SK-N-SH (cell line): ENCODE measurements around the gene CLEC10A. TPM values are rescaled to one million over a fixed set of nuclear protein-coding genes. Genes with fewer than 3 reads are reported as not detected.

ENCODE experiments used
- CTCF ChIA-PET: fragments of 300-600, 350-600 bp; formaldehyde crosslinking; extraction: SDS; loops from one replicate; lab custom pipeline; 2021; lab: Yijun Ruan, JAX
- POLR2A ChIA-PET: fragments of 350-600 bp; sonication (Branson Sonifier 250); formaldehyde crosslinking; extraction: SDS; loops from one replicate; lab custom pipeline; 2020; ENCODE audit warnings: antibody characterized with exemption, inconsistent platforms; lab: Yijun Ruan, JAX
- DNase-seq: peaks from one replicate; pipeline ENCODE4 v3.0.0; 2012
- H2AFZ ChIP-seq: fragments of 200-600 bp; sonication (generic); 2 replicates; pipeline ENCODE4 v1.8.1; 2016; ENCODE audit warnings: antibody characterized with exemption, mild to moderate bottlenecking, low read depth
- H3F3A ChIP-seq: fragments of 200-600 bp; sonication (generic); replicated peaks from 2 replicates; pipeline ENCODE3; 2016; ENCODE audit warnings: antibody characterized with exemption, mild to moderate bottlenecking; ENCODE audit not compliant: insufficient read depth
- H3K27ac ChIP-seq, 2 experiments: fragments of 200-500 bp in 1 of 2; fragments of 200-600 bp in 1 of 2; sonication (Bioruptor generic) in 1 of 2; sonication (generic), shearing (Covaris generic) in 1 of 2; 2 replicates each; pipeline versions ENCODE4 v1.5.1 to v1.6.1; 2014 to 2016; ENCODE audit warnings: low read depth in 2 of 2, inconsistent platforms in 1 of 2, low read length in 1 of 2, mild to moderate bottlenecking in 1 of 2, mixed read lengths in 1 of 2
- H3K27me3 ChIP-seq: fragments of 200-600 bp; sonication (generic), shearing (Covaris generic); 2 replicates; pipeline ENCODE4 v1.6.1; 2016; ENCODE audit warnings: mixed run types; ENCODE audit not compliant: insufficient read depth
- H3K36me3 ChIP-seq, 2 experiments: fragments of 200-500 bp in 1 of 2; fragments of 200-600 bp in 1 of 2; sonication (Bioruptor generic) in 1 of 2; sonication (generic) in 1 of 2; replicated peaks in 1 of 2; 2 replicates each; pipeline versions ENCODE3 to v1.5.1; 2014 to 2016; ENCODE audit warnings: low read length in 1 of 2, mild to moderate bottlenecking in 1 of 2; ENCODE audit not compliant: insufficient read depth in 2 of 2, control insufficient read depth in 1 of 2
- H3K4me1 ChIP-seq, 2 experiments: fragments of 200-500 bp in 1 of 2; fragments of 200-600 bp in 1 of 2; sonication (Bioruptor generic) in 1 of 2; sonication (generic), shearing (Covaris generic) in 1 of 2; 2 replicates each; pipeline versions ENCODE4 v1.5.1 to v1.6.1; 2014 to 2016; ENCODE audit warnings: low read depth in 1 of 2, low read length in 1 of 2, mixed run types in 1 of 2; ENCODE audit not compliant: insufficient read depth in 2 of 2, control insufficient read depth in 1 of 2
- H3K4me2 ChIP-seq: fragments of 200-600 bp; sonication (generic), shearing (Covaris generic); 2 replicates; pipeline ENCODE4 v1.6.1; 2017; ENCODE audit warnings: mixed run types
- H3K4me3 ChIP-seq, 2 experiments: fragments of 200-500 bp in 1 of 2; fragments of 200-600 bp in 1 of 2; sonication (Bioruptor generic) in 1 of 2; sonication (generic), shearing (Covaris generic) in 1 of 2; 2 replicates each; pipeline versions ENCODE4 v1.5.1 to v1.8.1; 2014 to 2016; ENCODE audit warnings: low read depth in 2 of 2, inconsistent platforms in 1 of 2, low read length in 1 of 2, mild to moderate bottlenecking in 1 of 2, mixed read lengths in 1 of 2, moderate library complexity in 1 of 2
- H3K79me2 ChIP-seq: fragments of 200-600 bp; sonication (generic); 2 replicates; pipeline ENCODE4 v1.8.1; 2017; ENCODE audit warnings: mild to moderate bottlenecking; ENCODE audit not compliant: insufficient read depth
- H3K9ac ChIP-seq: fragments of 200-600 bp; sonication (generic); 2 replicates; pipeline ENCODE4 v1.6.1; 2017; ENCODE audit warnings: mixed run types
- H3K9me2 ChIP-seq: fragments of 200-600 bp; sonication (generic); 2 replicates; pipeline ENCODE4 v1.6.1; 2017; ENCODE audit warnings: mixed run types
- H3K9me3 ChIP-seq: fragments of 200-600 bp; sonication (generic); 2 replicates; pipeline ENCODE4 v1.6.1; 2017; ENCODE audit warnings: mixed run types, mild to moderate bottlenecking, moderate library complexity
- H4K20me1 ChIP-seq: fragments of 200-600 bp; sonication (generic); 2 replicates; pipeline ENCODE4 v1.6.1; 2017; ENCODE audit warnings: mild to moderate bottlenecking, mixed run types; ENCODE audit not compliant: insufficient read depth
- EP300 ChIP-seq, 2 experiments: IDR thresholded peaks; 2 replicates each; pipeline versions ENCODE4 v1.4.0 to v1.6.1; 2012; ENCODE audit warnings: borderline replicate concordance in 1 of 2, low read depth in 1 of 2, low read length in 1 of 2
- GATA2 ChIP-seq: sonication (generic); formaldehyde crosslinking; IDR thresholded peaks from 2 replicates; pipeline ENCODE4 v1.5.0; 2020; ENCODE audit warnings: mild to moderate bottlenecking, missing genetic modification reagents
- MXI1 ChIP-seq: IDR thresholded peaks from 2 replicates; pipeline ENCODE4 v1.6.1; 2012; ENCODE audit warnings: mild to moderate bottlenecking, low read depth, low read length, improper control_type of control experiment
- NRF1 ChIP-seq: IDR thresholded peaks from 2 replicates; pipeline ENCODE4 v1.6.1; 2012; ENCODE audit warnings: low read depth, mild to moderate bottlenecking, low read length
- RAD21 ChIP-seq: IDR thresholded peaks from 2 replicates; pipeline ENCODE4 v1.6.1; 2012; ENCODE audit warnings: mild to moderate bottlenecking, low read length
- RXRA ChIP-seq: IDR thresholded peaks from 2 replicates; pipeline ENCODE4 v1.4.0; 2012; ENCODE audit warnings: low read depth, mild to moderate bottlenecking, borderline replicate concordance
- SIN3A ChIP-seq: IDR thresholded peaks from 2 replicates; pipeline ENCODE4 v1.6.1; 2012; ENCODE audit warnings: low read depth, mild to moderate bottlenecking, low read length, moderate library complexity, borderline replicate concordance
- SMC3 ChIP-seq: IDR thresholded peaks from 2 replicates; pipeline ENCODE4 v1.6.1; 2012; ENCODE audit warnings: low read depth, low read length, improper control_type of control experiment
- WGBS: methylation state at CpG from one replicate; pipeline ENCODE4 v1.1.6; 2017; ENCODE audit warnings: low lambda C conversion rate; 5-methylcytosine and 5-hydroxymethylcytosine counted together
- polyA plus RNA-seq, 3 experiments: library from polyadenylated mRNA; depleted of rRNA; stranded (reverse); fragments of >200 nt; gene quantifications; 2 replicates each; pipeline ENCODE4 v1.2.3, GENCODE V29; 2012
- TF ChIP-seq, protein P1 (sequence below): fragments of 150-350 bp; IDR thresholded peaks from 2 replicates; pipeline ENCODE4 v1.6.1; 2016; ENCODE audit warnings: mild to moderate bottlenecking, low read depth, low read length
- TF ChIP-seq, protein P2 (sequence below): IDR thresholded peaks from 2 replicates; pipeline ENCODE4; 2012
- TF ChIP-seq, protein P3 (sequence below): IDR thresholded peaks from 2 replicates; pipeline ENCODE4 v1.6.1; 2012; ENCODE audit warnings: mild to moderate bottlenecking, low read depth, low read length, moderate library complexity

Gene CLEC10A
- polyA plus RNA-seq, 1 of the 3 experiments (the other 2 are of a cell fraction) = not detected

DNA sequence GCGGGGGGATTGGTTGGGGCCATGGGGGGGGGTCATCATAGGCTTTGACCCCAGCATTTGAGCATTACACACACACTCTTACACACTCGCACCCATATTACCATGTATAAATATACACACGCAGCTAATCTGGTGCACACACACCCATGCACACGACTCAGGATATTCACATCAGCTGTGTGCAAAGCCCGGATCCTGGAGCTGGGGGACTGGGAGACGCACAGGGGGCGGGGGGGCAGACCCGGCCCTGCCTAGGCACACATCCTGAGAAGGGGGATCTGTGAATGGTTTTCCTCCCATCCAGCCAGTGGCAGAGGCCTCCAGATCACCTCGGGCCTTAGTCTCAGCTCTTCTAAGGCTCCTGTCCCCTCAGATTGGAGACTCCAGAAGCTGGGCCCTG is 28.9 kb upstream of the CLEC10A start (continued):
- TF ChIP-seq, protein P1, sequence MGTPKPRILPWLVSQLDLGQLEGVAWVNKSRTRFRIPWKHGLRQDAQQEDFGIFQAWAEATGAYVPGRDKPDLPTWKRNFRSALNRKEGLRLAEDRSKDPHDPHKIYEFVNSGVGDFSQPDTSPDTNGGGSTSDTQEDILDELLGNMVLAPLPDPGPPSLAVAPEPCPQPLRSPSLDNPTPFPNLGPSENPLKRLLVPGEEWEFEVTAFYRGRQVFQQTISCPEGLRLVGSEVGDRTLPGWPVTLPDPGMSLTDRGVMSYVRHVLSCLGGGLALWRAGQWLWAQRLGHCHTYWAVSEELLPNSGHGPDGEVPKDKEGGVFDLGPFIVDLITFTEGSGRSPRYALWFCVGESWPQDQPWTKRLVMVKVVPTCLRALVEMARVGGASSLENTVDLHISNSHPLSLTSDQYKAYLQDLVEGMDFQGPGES = no peak
- no peak for TF ChIP-seq EP300 (IDR thresholded peaks at IDR 0.05; ENCODE audit: borderline replicate concordance in 1 of 2, low read depth in 1 of 2, low read length in 1 of 2)
- TF ChIP-seq SMC3 = no peak
- TF ChIP-seq RXRA = no peak
- TF ChIP-seq MXI1 = no peak

DNA sequence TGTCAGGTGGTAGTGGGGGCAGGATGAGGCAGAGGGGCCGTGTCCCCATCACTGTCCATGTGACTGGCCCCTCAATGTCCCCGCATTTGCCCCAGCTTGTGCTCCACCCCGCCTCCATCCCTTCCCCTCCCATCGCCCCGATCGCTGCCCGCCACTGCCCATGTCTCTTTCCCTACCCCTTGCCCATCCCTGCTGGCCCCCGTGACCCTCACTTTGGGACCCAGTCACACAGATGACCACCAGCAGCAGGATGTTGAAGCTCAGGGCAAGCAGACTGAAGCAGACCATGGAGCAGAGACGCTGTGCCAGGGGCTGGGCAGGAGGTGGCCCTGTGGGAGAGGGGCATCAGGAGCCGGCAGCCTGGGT is 28.5 kb upstream of the CLEC10A start:
- no peaks in the 10 kb centered on the region for H3K4me1 ChIP-seq
- no peaks in the 10 kb centered on the region for H3K36me3 ChIP-seq
- no peak for TF ChIP-seq NRF1
- TF ChIP-seq, protein P2, sequence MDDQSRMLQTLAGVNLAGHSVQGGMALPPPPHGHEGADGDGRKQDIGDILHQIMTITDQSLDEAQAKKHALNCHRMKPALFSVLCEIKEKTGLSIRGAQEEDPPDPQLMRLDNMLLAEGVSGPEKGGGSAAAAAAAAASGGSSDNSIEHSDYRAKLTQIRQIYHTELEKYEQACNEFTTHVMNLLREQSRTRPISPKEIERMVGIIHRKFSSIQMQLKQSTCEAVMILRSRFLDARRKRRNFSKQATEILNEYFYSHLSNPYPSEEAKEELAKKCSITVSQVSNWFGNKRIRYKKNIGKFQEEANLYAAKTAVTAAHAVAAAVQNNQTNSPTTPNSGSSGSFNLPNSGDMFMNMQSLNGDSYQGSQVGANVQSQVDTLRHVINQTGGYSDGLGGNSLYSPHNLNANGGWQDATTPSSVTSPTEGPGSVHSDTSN = no peak
- TF ChIP-seq, protein P3, sequence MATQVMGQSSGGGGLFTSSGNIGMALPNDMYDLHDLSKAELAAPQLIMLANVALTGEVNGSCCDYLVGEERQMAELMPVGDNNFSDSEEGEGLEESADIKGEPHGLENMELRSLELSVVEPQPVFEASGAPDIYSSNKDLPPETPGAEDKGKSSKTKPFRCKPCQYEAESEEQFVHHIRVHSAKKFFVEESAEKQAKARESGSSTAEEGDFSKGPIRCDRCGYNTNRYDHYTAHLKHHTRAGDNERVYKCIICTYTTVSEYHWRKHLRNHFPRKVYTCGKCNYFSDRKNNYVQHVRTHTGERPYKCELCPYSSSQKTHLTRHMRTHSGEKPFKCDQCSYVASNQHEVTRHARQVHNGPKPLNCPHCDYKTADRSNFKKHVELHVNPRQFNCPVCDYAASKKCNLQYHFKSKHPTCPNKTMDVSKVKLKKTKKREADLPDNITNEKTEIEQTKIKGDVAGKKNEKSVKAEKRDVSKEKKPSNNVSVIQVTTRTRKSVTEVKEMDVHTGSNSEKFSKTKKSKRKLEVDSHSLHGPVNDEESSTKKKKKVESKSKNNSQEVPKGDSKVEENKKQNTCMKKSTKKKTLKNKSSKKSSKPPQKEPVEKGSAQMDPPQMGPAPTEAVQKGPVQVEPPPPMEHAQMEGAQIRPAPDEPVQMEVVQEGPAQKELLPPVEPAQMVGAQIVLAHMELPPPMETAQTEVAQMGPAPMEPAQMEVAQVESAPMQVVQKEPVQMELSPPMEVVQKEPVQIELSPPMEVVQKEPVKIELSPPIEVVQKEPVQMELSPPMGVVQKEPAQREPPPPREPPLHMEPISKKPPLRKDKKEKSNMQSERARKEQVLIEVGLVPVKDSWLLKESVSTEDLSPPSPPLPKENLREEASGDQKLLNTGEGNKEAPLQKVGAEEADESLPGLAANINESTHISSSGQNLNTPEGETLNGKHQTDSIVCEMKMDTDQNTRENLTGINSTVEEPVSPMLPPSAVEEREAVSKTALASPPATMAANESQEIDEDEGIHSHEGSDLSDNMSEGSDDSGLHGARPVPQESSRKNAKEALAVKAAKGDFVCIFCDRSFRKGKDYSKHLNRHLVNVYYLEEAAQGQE = no peak
- no peak for TF ChIP-seq SIN3A
- TF ChIP-seq RAD21 = no peak
- no peak for TF ChIP-seq GATA2
- 31% methylated on average over 10 of the region's 10 CpGs for WGBS
- no peak overlapping the region for H2AFZ ChIP-seq
- H3K79me2 ChIP-seq = no peaks in the 10 kb centered on the region
- no peak overlapping the region for H3K27ac ChIP-seq
- ChIA-PET POLR2A (no interaction called here), CTCF (interaction anchor here (1.0 to 2.1 kb wide), 4 partner anchors 17 to 63 kb away, joined by 3 to 8 read pairs (median 6); no protein-coding TSS in a partner anchor)
- H3K9me2 ChIP-seq = no peaks in the 10 kb centered on the region
- peaks cover 70% of the 10 kb centered on the region for H3K27me3 ChIP-seq
- DNase-seq = no peak
- H3K4me3 ChIP-seq = no peak overlapping the region
- H3F3A ChIP-seq = no peaks in the 10 kb centered on the region
- no peak overlapping the region for H3K4me2 ChIP-seq
- no peaks in the 10 kb centered on the region for H4K20me1 ChIP-seq
- no peak overlapping the region for H3K9ac ChIP-seq
- H3K9me3 ChIP-seq = no peaks in the 10 kb centered on the region
